Natural killer cell (primary cell): ENCODE data around the gene MARVELD1. TPM values are rescaled to one million over a fixed set of nuclear protein-coding genes. Genes with fewer than 3 reads are reported as not detected.

Experiments
- ATAC-seq, 3 donors: fragments of 150-1000 bp in 2 of 3; fragments of 200-7000 bp in 1 of 3; cut with Tn5 transposase; 1 replicate in 1 of 3; 2 replicates in 2 of 3; pipeline ENCODE4 v1.10.0; 2021; ENCODE audit warnings: mild to moderate bottlenecking in 2 of 3, moderate library complexity in 2 of 3
- DNase-seq, 2 donors: peaks; one replicate each; pipeline versions ENCODE4 v3.0.0 to v3.0.0-alpha.2; 2013 to 2021; ENCODE audit warnings: mixed read lengths in 1 of 2
- H3K27ac ChIP-seq: one replicate; pipeline ENCODE4 v1.5.1; 2013; ENCODE audit warnings: mild to moderate bottlenecking, low read length
- H3K27me3 ChIP-seq: one replicate; pipeline ENCODE4 v1.6.1; 2013; ENCODE audit warnings: low read length; ENCODE audit not compliant: control insufficient read depth, insufficient read depth
- H3K36me3 ChIP-seq: one replicate; pipeline ENCODE4 v1.6.1; 2013; ENCODE audit warnings: low read length; ENCODE audit not compliant: control insufficient read depth, insufficient read depth
- H3K4me1 ChIP-seq: one replicate; pipeline ENCODE4 v1.6.1; 2013; ENCODE audit warnings: low read length; ENCODE audit not compliant: control insufficient read depth, insufficient read depth
- H3K4me3 ChIP-seq: one replicate; pipeline ENCODE4 v1.5.1; 2013; ENCODE audit warnings: low read length
- H3K9me3 ChIP-seq: one replicate; pipeline ENCODE4 v1.6.1; 2013; ENCODE audit warnings: low read length; ENCODE audit not compliant: control insufficient read depth, insufficient read depth
- H3K27ac Mint-ChIP-seq, 2 donors: one replicate each; pipeline ENCODE4 v1.8.0; 2022; ENCODE audit warnings: mild to moderate bottlenecking in 2 of 2, mixed read lengths in 2 of 2, moderate library complexity in 1 of 2
- H3K27me3 Mint-ChIP-seq, 2 donors: one replicate each; pipeline ENCODE4 v1.8.0; 2022; ENCODE audit warnings: low read depth in 2 of 2, mixed read lengths in 2 of 2
- H3K36me3 Mint-ChIP-seq: one replicate; pipeline ENCODE4 v1.8.0; 2022; ENCODE audit warnings: mixed read lengths
- H3K4me1 Mint-ChIP-seq, 2 donors: one replicate each; pipeline ENCODE4 v1.8.0; 2022; ENCODE audit warnings: mixed read lengths in 2 of 2
- H3K4me3 Mint-ChIP-seq: one replicate; pipeline ENCODE4 v1.8.0; 2022; ENCODE audit warnings: mild to moderate bottlenecking, moderate library complexity, mixed read lengths
- H3K9me3 Mint-ChIP-seq, 2 donors: one replicate each; pipeline ENCODE4 v1.8.0; 2022; ENCODE audit warnings: mixed read lengths in 2 of 2
- WGBS: methylation state at CpG from one replicate; pipeline ENCODE4 v1.1.7; 2013; ENCODE audit warnings: missing lambda C conversion rate; ENCODE audit not compliant: insufficient coverage; 5-methylcytosine and 5-hydroxymethylcytosine counted together
- intact Hi-C: fragments of 100-400 bp; cut with micrococcal nuclease; formaldehyde crosslinking; loops from one replicate; pipeline ENCODE4 v1.14.2; 2022
- total RNA-seq, 4 donors: library from RNA; stranded (reverse); fragments of 120-200 nt in 1 of 4; gene quantifications; one replicate each; pipeline versions ENCODE4 v1.2.3 to v1.2.4, GENCODE V29; 2013 to 2022
- TF ChIP-seq, protein P1 (sequence below): fragments of 200-600 bp; IDR thresholded peaks from one replicate; pipeline ENCODE4 v1.8.0; 2022; ENCODE audit warnings: antibody characterized with exemption

The MARVELD1 gene
- total RNA-seq, 3 donors from 2014 or later (not counting 1 experiment from before 2014, with no cell fraction given) = 0.40 to 0.84 (median 0.40) TPM

DNA sequence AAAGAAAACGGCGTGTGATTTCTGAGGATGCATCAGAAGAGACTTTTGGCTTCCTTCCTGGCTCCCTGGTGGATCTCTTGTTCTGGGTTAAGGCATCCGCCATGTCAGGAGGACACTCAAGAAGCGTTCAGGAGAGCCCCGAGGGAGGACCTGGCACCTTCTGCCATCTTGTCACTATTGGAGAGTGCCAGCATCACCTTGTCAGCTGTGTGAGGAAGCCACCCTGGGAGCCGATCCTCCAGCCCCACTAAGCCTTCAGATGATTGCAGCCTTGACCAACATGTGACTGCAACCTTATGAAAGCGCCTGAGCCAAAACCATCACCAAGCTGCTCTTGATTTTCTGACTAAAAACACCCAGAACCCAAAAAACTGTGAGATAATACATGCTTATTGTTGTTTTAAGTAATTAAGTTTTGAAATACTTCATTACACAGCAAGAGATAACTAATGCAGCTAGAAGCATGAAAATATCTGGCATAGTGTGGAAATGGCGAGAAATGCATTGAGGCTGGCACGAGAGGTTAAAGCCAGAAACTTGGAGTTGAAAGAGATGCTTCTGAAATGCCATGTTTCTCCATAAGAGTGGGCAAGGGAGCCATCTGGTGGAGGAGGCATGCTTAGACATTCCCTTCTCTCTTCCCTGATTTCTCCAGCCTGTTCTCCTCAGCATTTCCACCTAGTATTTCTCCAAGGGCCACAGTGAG is 18.0 kb downstream of the MARVELD1 start:
- H3K27me3 Mint-ChIP-seq = peaks cover 0 to 9% of the 10 kb centered on the region in 2 donors
- Histone ChIP-seq H3K27ac (no peak overlapping the region), H3K36me3 (no peaks in the 10 kb centered on the region), H3K27me3 (no peaks in the 10 kb centered on the region), H3K4me3 (no peak overlapping the region), H3K4me1 (peaks cover 4% of the 10 kb centered on the region), H3K9me3 (no peaks in the 10 kb centered on the region)
- ATAC-seq = peak; percentile 65 to 87 (median 79)
- H3K27ac Mint-ChIP-seq = no peak overlapping the region
- no peak overlapping the region for H3K4me3 Mint-ChIP-seq
- H3K4me1 Mint-ChIP-seq = peaks cover 6 to 11% of the 10 kb centered on the region in 2 donors
- peak in 1 of 2 donors; percentile 83 for DNase-seq
- 72% methylated on average over 9 of the region's 9 CpGs for WGBS
- TF ChIP-seq, protein P1, sequence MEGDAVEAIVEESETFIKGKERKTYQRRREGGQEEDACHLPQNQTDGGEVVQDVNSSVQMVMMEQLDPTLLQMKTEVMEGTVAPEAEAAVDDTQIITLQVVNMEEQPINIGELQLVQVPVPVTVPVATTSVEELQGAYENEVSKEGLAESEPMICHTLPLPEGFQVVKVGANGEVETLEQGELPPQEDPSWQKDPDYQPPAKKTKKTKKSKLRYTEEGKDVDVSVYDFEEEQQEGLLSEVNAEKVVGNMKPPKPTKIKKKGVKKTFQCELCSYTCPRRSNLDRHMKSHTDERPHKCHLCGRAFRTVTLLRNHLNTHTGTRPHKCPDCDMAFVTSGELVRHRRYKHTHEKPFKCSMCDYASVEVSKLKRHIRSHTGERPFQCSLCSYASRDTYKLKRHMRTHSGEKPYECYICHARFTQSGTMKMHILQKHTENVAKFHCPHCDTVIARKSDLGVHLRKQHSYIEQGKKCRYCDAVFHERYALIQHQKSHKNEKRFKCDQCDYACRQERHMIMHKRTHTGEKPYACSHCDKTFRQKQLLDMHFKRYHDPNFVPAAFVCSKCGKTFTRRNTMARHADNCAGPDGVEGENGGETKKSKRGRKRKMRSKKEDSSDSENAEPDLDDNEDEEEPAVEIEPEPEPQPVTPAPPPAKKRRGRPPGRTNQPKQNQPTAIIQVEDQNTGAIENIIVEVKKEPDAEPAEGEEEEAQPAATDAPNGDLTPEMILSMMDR = peak; percentile 67
- no peaks in the 10 kb centered on the region for H3K9me3 Mint-ChIP-seq
- no peaks in the 10 kb centered on the region for H3K36me3 Mint-ChIP-seq
- intact Hi-C loops = loop anchor here (1.0 kb wide), 4 partner anchors 22 to 159 kb away; partner anchors contain the start of gene ANKRD2

GRCh38 chr10:97732052-97732359 is 18.5 kb downstream of the MARVELD1 start:
- Mint-ChIP-seq H3K9me3 (no peaks in the 10 kb centered on the region), H3K27me3 (peaks cover 0 to 9% of the 10 kb centered on the region in 2 donors), H3K36me3 (no peaks in the 10 kb centered on the region), H3K4me3 (no peak overlapping the region), H3K4me1 (peaks cover 11 to 16% of the 10 kb centered on the region in 2 donors), H3K27ac (no peak overlapping the region)
- peaks cover 7% of the 10 kb centered on the region for H3K4me1 ChIP-seq
- 81% methylated on average over 4 of the region's 4 CpGs for WGBS
- no peak overlapping the region for H3K27ac ChIP-seq
- DNase-seq (no peak), ATAC-seq (no peak)
- intact Hi-C loops = no loop called here
- H3K9me3 ChIP-seq = no peaks in the 10 kb centered on the region
- H3K27me3 ChIP-seq = no peaks in the 10 kb centered on the region
- TF ChIP-seq, protein P1 = peak; percentile 20
- H3K36me3 ChIP-seq = no peaks in the 10 kb centered on the region
- no peak overlapping the region for H3K4me3 ChIP-seq

- no peak overlapping the region for H3K27ac Mint-ChIP-seq
- H3K27me3 ChIP-seq = no peaks in the 10 kb centered on the region
- H3K9me3 ChIP-seq = no peaks in the 10 kb centered on the region
- no peaks in the 10 kb centered on the region for H3K36me3 Mint-ChIP-seq
- 87% methylated on average over 4 of the region's 5 CpGs for WGBS
- no peaks in the 10 kb centered on the region for H3K36me3 ChIP-seq
- TF ChIP-seq, protein P1 = no peak
- H3K4me3 Mint-ChIP-seq = no peak overlapping the region
- DNase-seq = no peak
- ATAC-seq = no peak
- no peak overlapping the region for H3K27ac ChIP-seq
- peaks cover 0 to 9% of the 10 kb centered on the region in 2 donors for H3K27me3 Mint-ChIP-seq
- intact Hi-C loops = no loop called here
- H3K9me3 Mint-ChIP-seq = no peaks in the 10 kb centered on the region
- peaks cover 21 to 28% of the 10 kb centered on the region in 2 donors for H3K4me1 Mint-ChIP-seq
- no peak overlapping the region for H3K4me3 ChIP-seq
- peaks cover 17% of the 10 kb centered on the region for H3K4me1 ChIP-seq
These were observed 19.7 kb downstream of the MARVELD1 start for GRCh38 chr10:97733256-97733655.

GRCh38 chr10:97734021-97734420 is 20.5 kb downstream of the MARVELD1 start:
- H3K36me3 Mint-ChIP-seq = no peaks in the 10 kb centered on the region
- Histone ChIP-seq H3K36me3 (no peaks in the 10 kb centered on the region), H3K27me3 (no peaks in the 10 kb centered on the region), H3K4me3 (no peak overlapping the region), H3K4me1 (peaks cover 21% of the 10 kb centered on the region), H3K9me3 (no peaks in the 10 kb centered on the region), H3K27ac (no peak overlapping the region)
- H3K27me3 Mint-ChIP-seq = peaks cover 0 to 8% of the 10 kb centered on the region in 2 donors
- ATAC-seq (no peak), DNase-seq (no peak)
- no peaks in the 10 kb centered on the region for H3K9me3 Mint-ChIP-seq
- intact Hi-C loops = no loop called here
- peaks cover 23 to 32% of the 10 kb centered on the region in 2 donors for H3K4me1 Mint-ChIP-seq
- 90% methylated on average over 6 of the region's 6 CpGs for WGBS
- H3K4me3 Mint-ChIP-seq = peak overlapping the region; percentile 3
- H3K27ac Mint-ChIP-seq = no peak overlapping the region
- TF ChIP-seq, protein P1 = no peak
